DND-41 (cell line): ENCODE results near the gene ATP10A.

Source experiments
- EZH2 ChIP-seq: IDR thresholded peaks from 3 replicates; pipeline ENCODE4 v1.6.1; 2012; ENCODE audit warnings: borderline replicate concordance, low read depth, mild to moderate bottlenecking, moderate library complexity, low read length, inconsistent platforms; ENCODE audit not compliant: severe bottlenecking
- TF ChIP-seq, protein P1 (sequence below): IDR thresholded peaks from 2 replicates; pipeline ENCODE4 v1.5.1; 2012; ENCODE audit warnings: borderline replicate concordance, low read length, moderate library complexity, mild to moderate bottlenecking; ENCODE audit not compliant: poor library complexity, severe bottlenecking; ENCODE audit errors: extremely low read depth

DNA sequence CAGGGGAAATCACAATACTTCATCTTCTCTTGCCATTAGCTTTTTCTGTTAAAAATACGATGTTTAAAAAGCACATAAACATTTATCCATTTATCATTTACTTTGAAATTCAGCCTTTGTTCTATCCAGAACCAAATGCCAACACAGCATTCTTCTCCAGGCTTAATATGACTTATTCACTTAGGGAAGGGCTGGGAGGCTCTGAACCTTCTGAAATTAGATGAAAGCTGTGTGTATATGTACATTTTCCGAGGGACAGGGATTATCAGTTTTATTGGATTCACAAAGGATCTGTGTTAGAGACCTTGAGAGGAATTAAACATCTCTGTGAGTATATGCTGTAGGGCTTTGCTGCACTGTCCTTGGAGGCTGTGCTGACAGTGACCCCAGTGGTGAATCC is 213.7 kb downstream of the ATP10A start:
- TF ChIP-seq, protein P1, sequence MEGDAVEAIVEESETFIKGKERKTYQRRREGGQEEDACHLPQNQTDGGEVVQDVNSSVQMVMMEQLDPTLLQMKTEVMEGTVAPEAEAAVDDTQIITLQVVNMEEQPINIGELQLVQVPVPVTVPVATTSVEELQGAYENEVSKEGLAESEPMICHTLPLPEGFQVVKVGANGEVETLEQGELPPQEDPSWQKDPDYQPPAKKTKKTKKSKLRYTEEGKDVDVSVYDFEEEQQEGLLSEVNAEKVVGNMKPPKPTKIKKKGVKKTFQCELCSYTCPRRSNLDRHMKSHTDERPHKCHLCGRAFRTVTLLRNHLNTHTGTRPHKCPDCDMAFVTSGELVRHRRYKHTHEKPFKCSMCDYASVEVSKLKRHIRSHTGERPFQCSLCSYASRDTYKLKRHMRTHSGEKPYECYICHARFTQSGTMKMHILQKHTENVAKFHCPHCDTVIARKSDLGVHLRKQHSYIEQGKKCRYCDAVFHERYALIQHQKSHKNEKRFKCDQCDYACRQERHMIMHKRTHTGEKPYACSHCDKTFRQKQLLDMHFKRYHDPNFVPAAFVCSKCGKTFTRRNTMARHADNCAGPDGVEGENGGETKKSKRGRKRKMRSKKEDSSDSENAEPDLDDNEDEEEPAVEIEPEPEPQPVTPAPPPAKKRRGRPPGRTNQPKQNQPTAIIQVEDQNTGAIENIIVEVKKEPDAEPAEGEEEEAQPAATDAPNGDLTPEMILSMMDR: no peak
- TF ChIP-seq EZH2: no peak
